NOMO-1 (cell line): Measurements from ENCODE around the gene MYH9.

ENCODE experiments used
- DNase-seq, 2 experiments: peaks; one replicate each; lab custom pipeline; 2025; ENCODE audit not compliant: unreplicated experiment in 2 of 2; lab: John Stamatoyannopoulos, UW

The MYH9 gene

DNA sequence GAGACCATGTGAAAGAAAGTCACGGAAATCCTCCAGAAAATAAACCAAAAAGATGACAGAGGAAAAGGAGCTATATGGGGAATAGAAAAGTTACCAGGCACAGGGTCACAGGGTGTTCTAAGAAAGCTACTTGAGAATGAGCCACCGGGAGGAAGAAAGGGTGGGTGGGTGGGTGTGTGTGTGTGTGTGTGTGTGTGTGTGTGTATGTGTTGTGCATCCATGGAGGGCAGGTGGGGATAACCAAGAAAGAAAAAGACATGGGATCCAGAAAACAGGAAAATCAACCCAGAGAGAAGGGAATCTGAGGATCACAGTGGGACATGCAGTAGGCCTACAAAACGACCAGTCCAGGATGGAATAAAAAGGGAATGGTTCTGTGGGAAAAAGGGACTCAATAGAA is 152.2 kb downstream of the MYH9 start:
- DNase-seq: no peak

DNA sequence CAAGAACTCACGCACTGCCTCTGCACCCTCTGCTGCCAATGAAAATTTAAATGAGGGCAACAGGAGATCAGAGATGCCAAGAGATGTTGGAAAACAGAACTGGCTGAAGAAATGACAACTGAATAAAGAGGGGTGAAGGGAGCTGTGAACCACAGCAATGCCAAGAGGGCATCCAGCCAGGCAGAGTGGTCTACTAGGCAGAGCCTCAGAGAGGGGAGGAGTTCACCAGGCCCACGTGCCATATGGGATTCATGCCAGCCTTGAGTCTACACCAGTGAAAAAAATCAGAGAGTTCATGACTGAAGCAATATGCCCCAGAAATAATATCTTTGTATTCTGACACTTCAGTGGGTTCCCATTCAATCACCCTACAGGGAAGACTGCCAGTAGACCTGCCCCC is 152.8 kb downstream of the MYH9 start:
- DNase-seq: no peak

DNA sequence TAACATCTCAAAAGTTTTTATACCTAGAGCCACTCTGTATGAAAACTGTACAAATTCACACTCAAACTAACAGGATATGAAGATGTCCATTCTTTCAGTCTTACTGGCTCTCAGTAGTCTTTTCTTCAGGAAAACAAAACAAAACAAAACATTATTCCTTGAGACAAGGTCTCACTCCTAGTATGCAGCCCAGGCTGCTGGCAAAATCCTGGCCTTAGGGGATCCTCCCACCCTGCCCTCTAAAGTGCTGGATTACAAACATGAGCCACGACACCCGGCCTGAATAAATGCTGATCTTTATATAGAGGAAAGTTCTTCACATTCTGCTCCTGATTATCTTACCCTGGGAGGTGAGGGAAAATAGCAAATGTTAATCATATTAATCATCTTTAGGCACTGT is 153.6 kb downstream of the MYH9 start:
- DNase-seq: no peak

DNA sequence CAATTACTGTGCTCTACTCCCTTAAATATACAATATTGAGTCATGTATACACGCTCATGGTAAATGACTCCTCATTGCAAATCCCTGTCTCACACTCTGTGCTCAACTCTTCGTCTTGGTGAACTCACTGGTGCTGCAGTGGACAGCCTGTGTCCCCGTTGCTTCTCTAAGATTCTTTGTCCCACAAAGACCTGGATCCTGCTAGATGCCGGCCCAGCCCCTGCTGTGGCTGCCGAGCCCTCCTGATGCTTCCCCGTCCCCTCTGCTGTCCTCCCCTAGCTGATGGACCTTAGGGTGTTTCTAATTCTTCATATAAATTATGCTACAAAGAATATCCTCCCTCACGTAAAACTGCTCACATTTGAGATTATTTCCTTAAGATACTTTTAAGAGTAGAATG is 154.0 kb downstream of the MYH9 start:
- no peak for DNase-seq

DNA sequence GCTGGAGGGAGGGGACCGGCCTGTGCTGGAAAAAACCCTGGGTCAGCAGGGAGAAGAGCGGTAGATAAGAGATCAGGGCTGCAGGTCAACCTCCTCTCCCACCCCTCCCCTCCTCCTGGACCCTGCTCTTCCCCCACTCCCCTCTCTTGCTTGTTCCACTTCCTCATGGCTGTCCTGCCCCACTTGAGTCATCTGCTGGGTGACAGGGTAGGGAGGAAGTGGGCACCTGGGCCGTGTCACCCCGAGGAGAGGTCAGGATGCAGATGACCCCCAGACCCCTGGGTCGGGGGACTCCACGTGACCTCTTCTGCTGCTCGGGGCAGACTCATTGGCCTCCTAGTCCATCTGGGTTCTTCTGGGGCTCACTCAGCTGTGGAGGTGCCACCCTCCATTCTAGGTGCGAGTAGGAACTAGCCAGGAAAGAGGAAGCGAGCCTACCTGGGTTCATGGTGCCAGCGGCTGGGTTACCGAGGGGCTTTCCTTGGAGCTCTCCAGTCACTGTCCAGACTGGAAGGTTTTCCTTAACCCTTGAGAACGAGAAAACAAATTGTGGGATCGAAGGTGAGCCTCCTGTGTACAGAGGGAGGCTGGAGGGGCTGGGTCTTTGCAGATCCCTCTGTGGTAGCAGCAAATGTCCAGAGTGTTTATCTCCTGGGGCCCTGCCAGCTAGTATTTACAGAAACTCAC is 154.9 kb downstream of the MYH9 start:
- peak in 1 of 2 experiments; percentile 22 for DNase-seq
